Tibial nerve (tissue), 4 donors: ENCODE data around the gene PRSS22. TPM values are rescaled to one million over a fixed set of nuclear protein-coding genes. Genes with fewer than 3 reads are reported as not detected.

Experiments used
- DNase-seq, 2 donors: peaks; one replicate each; pipeline ENCODE4 v3.0.0-alpha.2; 2019; ENCODE audit warnings: low spot score in 2 of 2
- H3K27ac ChIP-seq, 4 donors: fragments of 200-600 bp; sonication (generic) in 3 of 4; one replicate each; pipeline ENCODE4 v1.5.1; 2017 to 2019; ENCODE audit warnings: mild to moderate bottlenecking in 1 of 4
- H3K27me3 ChIP-seq, 2 donors: fragments of 200-600 bp; sonication (generic) in 1 of 2; one replicate each; pipeline versions ENCODE4 v1.5.1 to v1.6.0; 2017 to 2019
- H3K36me3 ChIP-seq, 3 donors: fragments of 200-600 bp; sonication (generic); one replicate each; pipeline ENCODE4 v1.5.1; 2018 to 2019
- H3K4me1 ChIP-seq, 4 donors: fragments of 200-600 bp; sonication (generic) in 3 of 4; one replicate each; pipeline ENCODE4 v1.5.1; 2017 to 2019
- H3K4me3 ChIP-seq, 4 donors: fragments of 200-600 bp; sonication (generic) in 3 of 4; one replicate each; pipeline ENCODE4 v1.5.1; 2017 to 2019; ENCODE audit warnings: mild to moderate bottlenecking in 1 of 4, moderate library complexity in 1 of 4
- H3K9me3 ChIP-seq, 4 donors: fragments of 200-600 bp; sonication (generic) in 3 of 4; one replicate each; pipeline ENCODE4 v1.5.1; 2017 to 2019
- CTCF ChIP-seq, 5 experiments: fragments of 200-600 bp in 3 of 5; fragments of 450-650 bp in 2 of 5; sonication (generic) in 3 of 5; IDR thresholded peaks; one replicate each; pipeline ENCODE4 v1.5.1; 2016 to 2019; ENCODE audit warnings: antibody characterized with exemption in 5 of 5, mild to moderate bottlenecking in 3 of 5, moderate library complexity in 2 of 5
- EP300 ChIP-seq, 2 donors: sonication (generic); formaldehyde crosslinking; IDR thresholded peaks; one replicate each; pipeline ENCODE4 v1.6.1; 2017; ENCODE audit warnings: antibody characterized with exemption in 2 of 2, mild to moderate bottlenecking in 1 of 2
- POLR2A ChIP-seq, 2 donors: fragments of 450-650 bp; IDR thresholded peaks; one replicate each; pipeline ENCODE4 v1.6.1; 2017; ENCODE audit warnings: antibody characterized with exemption in 2 of 2, mild to moderate bottlenecking in 2 of 2, moderate library complexity in 2 of 2
- whole genome bisulfite sequencing, 2 donors: methylation state at CpG; one replicate each; pipeline ENCODE4 v1.1.5; 2018; 5-methylcytosine and 5-hydroxymethylcytosine counted together
- total RNA-seq, 4 donors: library from RNA; depleted of rRNA; stranded (reverse); fragments of >200 nt; gene quantifications; one replicate each; pipeline ENCODE4 v1.1.0, GENCODE V29; 2016

Gene PRSS22
- total RNA-seq, 4 donors from 2014 or later, result not detected

DNA sequence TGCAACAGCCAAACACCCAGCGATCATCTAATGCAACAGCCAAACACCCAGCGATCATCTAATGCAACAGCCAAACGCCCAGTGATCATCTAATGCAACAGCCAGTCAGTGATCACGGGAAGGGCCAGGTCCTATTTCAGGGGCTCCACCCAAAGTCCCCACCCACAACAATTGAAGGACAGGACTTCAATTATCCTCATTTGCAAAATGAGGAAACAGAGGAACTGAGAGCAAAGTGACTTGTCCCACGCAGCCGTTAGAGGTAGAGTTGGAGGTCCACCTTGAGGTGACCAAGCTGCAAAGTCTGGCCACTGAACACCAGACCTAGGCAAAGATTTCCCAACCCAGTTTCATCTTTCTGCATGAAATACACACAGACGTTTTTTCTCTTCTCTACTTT is 24.2 kb downstream of the PRSS22 start:
- Histone ChIP-seq H3K27ac (no peak overlapping the region), H3K36me3 (no peaks in the 10 kb centered on the region), H3K4me3 (no peak overlapping the region), H3K9me3 (no peaks in the 10 kb centered on the region), H3K4me1 (peaks cover 0 to 1% (median 0%) of the 10 kb centered on the region in 4 donors), H3K27me3 (peaks cover 0 to 72% of the 10 kb centered on the region in 2 donors)
- DNase-seq, result no peak
- no peak for TF ChIP-seq POLR2A (IDR thresholded peaks at IDR 0.05)
- no peak for TF ChIP-seq CTCF (IDR thresholded peaks at IDR 0.05)
- no peak for TF ChIP-seq EP300 (IDR thresholded peaks at IDR 0.05)
- WGBS, 2 donors, result 69 to 78% methylated on average over 7 of the region's 7 CpGs

DNA sequence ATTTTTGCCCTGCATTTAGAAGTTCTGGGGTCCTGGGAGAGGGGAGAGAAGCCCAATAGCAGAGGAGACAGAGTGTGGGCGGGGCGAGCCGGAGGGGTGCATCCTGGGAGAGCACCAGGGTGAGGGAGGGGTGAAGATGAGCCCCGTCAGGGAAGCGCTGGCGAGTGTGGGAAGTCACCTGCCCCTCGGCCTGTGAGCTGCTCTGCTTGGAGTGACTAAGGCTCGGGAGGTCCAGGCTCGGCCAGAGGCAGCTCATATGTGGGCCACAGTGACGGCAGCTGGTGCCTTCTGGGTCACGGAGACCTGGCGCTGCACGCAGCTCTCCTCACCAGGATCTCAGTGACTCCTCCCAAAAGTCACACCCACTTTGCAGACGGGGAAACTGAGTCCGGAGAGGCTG is 26.8 kb downstream of the PRSS22 start:
- no peak for TF ChIP-seq EP300 (IDR thresholded peaks at IDR 0.05)
- TF ChIP-seq CTCF (IDR thresholded peaks at IDR 0.05), result no peak
- no peak for TF ChIP-seq POLR2A (IDR thresholded peaks at IDR 0.05)
- Histone ChIP-seq H3K9me3 (no peaks in the 10 kb centered on the region), H3K36me3 (no peaks in the 10 kb centered on the region), H3K4me3 (no peak overlapping the region), H3K4me1 (no peaks in the 10 kb centered on the region), H3K27ac (no peak overlapping the region), H3K27me3 (peaks cover 0 to 62% of the 10 kb centered on the region in 2 donors)
- no peak for DNase-seq
- 55 to 71% methylated on average over 11 to 15 of the region's 15 CpGs for WGBS, 2 donors

- Histone ChIP-seq H3K27me3 (peaks cover 0 to 59% of the 10 kb centered on the region in 2 donors), H3K9me3 (no peaks in the 10 kb centered on the region), H3K36me3 (no peaks in the 10 kb centered on the region), H3K4me1 (no peaks in the 10 kb centered on the region), H3K4me3 (no peak overlapping the region), H3K27ac (no peak overlapping the region)
- WGBS, 2 donors, result 76% methylated on average over 2 of the region's 5 CpGs; no CpG with 5 or more reads in 1 of the 2 donors
- DNase-seq, result no peak
- TF ChIP-seq CTCF (IDR thresholded peaks at IDR 0.05), result no peak
- TF ChIP-seq POLR2A (IDR thresholded peaks at IDR 0.05), result no peak
- TF ChIP-seq EP300 (IDR thresholded peaks at IDR 0.05), result no peak
These were observed 27.6 kb downstream of the PRSS22 start for GRCh38 chr16:2830355-2830695.

- TF ChIP-seq EP300 (IDR thresholded peaks at IDR 0.05) (no peak), POLR2A (IDR thresholded peaks at IDR 0.05) (no peak)
- DNase-seq, result no peak
- Histone ChIP-seq H3K36me3 (no peaks in the 10 kb centered on the region), H3K9me3 (no peaks in the 10 kb centered on the region), H3K4me3 (no peak within 1 kb of the TSS), H3K27ac (no peak within 1 kb of the TSS), H3K4me1 (no peaks in the 10 kb centered on the region), H3K27me3 (peaks cover 0 to 60% of the 10 kb centered on the region in 2 donors)
- 65 to 81% methylated on average over 23 to 25 of the region's 32 CpGs for WGBS, 2 donors
These were observed 28.2 kb downstream of the PRSS22 start, which contains the start of gene ZG16B for GRCh38 chr16:2829501-2830354. Gene ZG16B (plus strand): TSS chr16:2830303. CDS start chr16:2830442, 139 bp downstream.

DNA sequence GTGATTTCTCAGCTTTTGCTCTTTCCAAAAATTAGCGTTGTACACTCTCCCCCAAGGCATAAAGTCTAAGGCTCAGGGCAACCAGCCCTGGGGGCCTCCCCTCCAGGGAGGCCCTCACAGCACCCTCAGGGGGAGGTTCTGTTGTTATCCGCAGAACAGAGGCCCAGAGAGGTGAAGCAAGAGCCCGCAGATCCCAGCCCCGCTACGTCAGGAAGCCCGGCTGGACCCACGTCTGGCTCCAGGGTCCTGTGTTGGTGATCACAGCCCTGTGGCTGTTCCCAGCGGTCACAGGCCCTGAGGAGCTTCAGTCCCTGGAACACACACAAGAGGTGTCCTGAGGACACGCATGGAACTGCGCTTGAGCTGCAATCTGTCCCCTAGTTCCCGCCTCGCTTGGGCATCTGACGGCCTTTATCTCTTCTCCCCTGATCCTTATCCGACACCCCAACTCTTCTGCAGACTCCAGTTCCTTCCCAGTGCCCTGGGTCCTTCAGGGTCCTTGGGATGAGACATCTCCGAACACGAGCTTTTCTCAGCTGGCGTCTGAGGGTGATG is 29.0 kb downstream of the PRSS22 start:
- no peak overlapping the region for H3K27ac ChIP-seq
- H3K36me3 ChIP-seq, result no peaks in the 10 kb centered on the region
- WGBS, 2 donors, result 87 to 90% methylated on average over 17 of the region's 17 CpGs
- TF ChIP-seq POLR2A (IDR thresholded peaks at IDR 0.05) (no peak), CTCF (IDR thresholded peaks at IDR 0.05) (no peak), EP300 (IDR thresholded peaks at IDR 0.05) (no peak)
- H3K27me3 ChIP-seq, result peaks cover 0 to 60% of the 10 kb centered on the region in 2 donors
- no peak overlapping the region for H3K4me3 ChIP-seq
- H3K9me3 ChIP-seq, result no peaks in the 10 kb centered on the region
- no peaks in the 10 kb centered on the region for H3K4me1 ChIP-seq
- DNase-seq, result no peak
